ENCODE data around the gene NTS.
A peak's percentile ranks its signal among the peaks of the same experiment; 100 is the strongest.

The NTS gene

GRCh38 chr12:85920324-85920947, 46.3 kb downstream of the NTS start:
- H3K4me3 ChIP-seq (ENCODE audit: low read length) = no peak overlapping the region
- TF ChIP-seq CTCF (conservative IDR thresholded peaks at IDR 0.05; ENCODE audit: low read length) = peak; percentile 64
- peak; percentile 7 for DNase-seq (ENCODE audit: low read depth)

DNA sequence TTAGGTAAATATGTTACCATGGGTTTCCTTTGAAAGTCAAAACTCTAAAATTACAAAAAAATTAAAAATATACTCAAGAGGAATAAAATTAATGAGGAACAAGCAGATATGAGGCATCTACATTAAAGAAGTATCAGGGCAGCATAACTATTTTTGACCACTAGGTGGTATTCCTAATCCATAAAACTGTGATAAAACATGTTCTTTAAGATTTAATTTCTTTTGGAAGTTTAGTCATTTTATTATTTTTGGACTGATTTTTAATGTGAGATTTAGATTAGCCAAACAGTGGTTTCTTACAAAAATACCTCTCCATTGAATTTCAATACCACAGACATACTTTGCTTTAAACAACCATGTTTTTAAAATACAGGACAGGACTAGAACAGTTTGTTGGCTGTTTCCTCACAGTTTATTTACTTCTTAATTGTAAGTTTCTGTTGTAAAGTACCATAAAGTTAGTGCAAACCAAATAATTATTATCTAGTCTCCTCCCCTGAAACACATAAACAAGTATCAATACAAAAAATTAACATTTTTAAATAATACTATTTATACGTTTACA, 49.8 kb downstream of the NTS start:
- H3K4me3 ChIP-seq (ENCODE audit: low read length) = no peak overlapping the region
- peak; percentile 31 for DNase-seq (ENCODE audit: low read depth)
- TF ChIP-seq CTCF (conservative IDR thresholded peaks at IDR 0.05; ENCODE audit: low read length) = peak; percentile 76

DNA sequence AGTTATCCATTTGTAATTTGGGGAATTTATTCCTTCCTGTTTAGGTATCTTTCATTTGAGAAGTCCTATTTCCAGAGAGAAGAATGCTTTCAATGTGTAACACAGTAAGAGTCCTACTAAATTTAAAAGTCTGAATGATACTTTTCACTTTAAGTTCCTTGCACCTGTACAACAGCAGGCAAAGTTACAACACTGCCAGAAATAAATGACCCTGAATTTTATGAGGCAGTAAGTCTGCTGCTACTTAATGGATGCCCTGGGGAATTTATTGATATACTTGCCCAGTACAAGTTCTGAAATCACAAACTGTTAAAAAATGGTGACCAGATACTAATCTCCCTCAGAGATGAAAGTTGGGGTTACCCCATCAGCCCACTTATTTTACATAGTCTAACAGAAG, 53.1 kb downstream of the NTS start:
- no peak for DNase-seq (ENCODE audit: low read depth)
- no peak overlapping the region for H3K4me3 ChIP-seq (ENCODE audit: low read length)
- no peak for TF ChIP-seq CTCF (conservative IDR thresholded peaks at IDR 0.05; ENCODE audit: low read length)

Measured in AG10803 (cell line).